Natural killer cell treated with Interleukin-12 subunit alpha and Interleukin-12 subunit beta and Interleukin-15 and Interleukin-18, amount 100 ng/mL, for 72 hours (primary cell): ENCODE results near the gene CELF2. TPM values are rescaled to one million over a fixed set of nuclear protein-coding genes. Genes with fewer than 3 reads are reported as not detected.

Experiments used
- ATAC-seq, 2 donors: fragments of 150-1000 bp; cut with Tn5 transposase in 1 of 2; sonication (Bioruptor Pico), chemical (Tn5 transposase) in 1 of 2; 2 replicates each; pipeline ENCODE4 v1.10.0; 2021
- DNase-seq: peaks from one replicate; pipeline ENCODE4 v3.0.0; 2022; ENCODE audit warnings: low spot score
- H3K27ac Mint-ChIP-seq, 2 donors: 1 replicate in 1 of 2; 2 replicates in 1 of 2; pipeline ENCODE4 v1.8.0; 2022; ENCODE audit warnings: mixed read lengths in 2 of 2, mild to moderate bottlenecking in 1 of 2, moderate library complexity in 1 of 2
- H3K27me3 Mint-ChIP-seq, 2 donors: 1 replicate in 1 of 2; 2 replicates in 1 of 2; pipeline ENCODE4 v1.8.0; 2022; ENCODE audit warnings: mixed read lengths in 2 of 2
- H3K36me3 Mint-ChIP-seq: one replicate; pipeline ENCODE4 v1.8.0; 2022; ENCODE audit warnings: mixed read lengths
- H3K4me1 Mint-ChIP-seq, 2 donors: 1 replicate in 1 of 2; 2 replicates in 1 of 2; pipeline ENCODE4 v1.8.0; 2022; ENCODE audit warnings: low read depth in 2 of 2, mixed read lengths in 2 of 2, mild to moderate bottlenecking in 1 of 2
- H3K4me3 Mint-ChIP-seq: one replicate; pipeline ENCODE4 v1.8.0; 2022; ENCODE audit warnings: mixed read lengths
- H3K9me3 Mint-ChIP-seq: 2 replicates; pipeline ENCODE4 v1.8.0; 2022; ENCODE audit warnings: mixed read lengths
- total RNA-seq, 2 donors: library from RNA; stranded (reverse); gene quantifications; one replicate each; pipeline ENCODE4 v1.2.3, GENCODE V29; 2022

Gene CELF2
- total RNA-seq, 2 donors from 2014 or later, result 185 to 208 TPM

DNA sequence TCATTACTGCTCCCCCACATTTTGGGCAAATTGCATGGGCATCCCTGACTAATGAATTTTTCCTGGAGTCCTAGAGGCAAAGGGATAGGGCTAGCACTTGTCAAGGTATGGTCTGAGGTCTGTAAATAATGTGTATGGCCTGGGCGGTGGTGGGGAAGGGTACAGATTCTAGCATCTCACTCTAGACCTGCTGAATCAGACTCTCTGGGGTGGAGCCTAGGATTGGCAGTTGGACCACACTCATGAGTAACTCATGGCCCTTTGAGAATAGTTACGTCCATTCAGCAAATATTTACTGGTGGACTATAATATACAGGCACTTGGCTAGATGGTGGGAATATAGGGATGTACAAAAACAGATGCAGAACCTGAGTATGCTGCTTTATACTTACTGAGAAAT, 118.0 kb downstream of the CELF2 start:
- no peak overlapping the region for H3K4me3 Mint-ChIP-seq
- no peaks in the 10 kb centered on the region for H3K4me1 Mint-ChIP-seq
- no peak for DNase-seq
- no peaks in the 10 kb centered on the region for H3K27me3 Mint-ChIP-seq
- H3K9me3 Mint-ChIP-seq, result no peaks in the 10 kb centered on the region
- H3K36me3 Mint-ChIP-seq, result no peaks in the 10 kb centered on the region
- no peak for ATAC-seq
- H3K27ac Mint-ChIP-seq, result no peak overlapping the region

DNA sequence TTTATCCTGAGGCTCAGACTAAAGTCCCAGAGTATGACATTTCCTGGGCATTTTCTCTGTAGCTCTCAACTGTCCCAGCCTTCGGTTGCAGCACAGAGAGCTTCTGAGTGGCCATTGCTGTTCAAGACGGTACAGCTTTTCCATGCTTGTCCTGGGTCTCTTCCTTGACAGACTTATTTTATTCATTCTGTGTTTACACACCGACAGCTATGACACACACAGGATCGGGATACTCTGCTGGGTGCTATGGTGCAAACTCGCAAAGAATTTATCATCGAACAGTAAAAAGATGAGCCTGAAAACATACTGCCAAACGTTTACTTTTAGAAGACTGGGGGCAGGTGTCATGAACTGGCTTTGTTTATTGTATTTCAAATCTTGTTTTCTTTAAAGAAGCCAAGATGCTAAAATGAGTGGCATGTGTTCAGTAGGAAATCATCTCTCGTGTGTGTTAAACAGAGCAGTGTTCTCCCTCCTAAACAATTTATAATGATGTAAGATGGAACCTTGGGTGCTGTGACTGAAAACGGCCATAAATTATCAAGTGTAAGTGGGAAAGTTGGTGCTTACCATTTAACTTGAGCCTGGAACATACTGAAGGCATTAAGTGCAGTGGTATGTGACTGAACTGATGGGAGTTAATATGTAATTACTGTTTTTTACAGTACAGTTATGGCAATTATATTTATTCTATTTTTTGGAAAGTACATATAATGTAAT, 120.8 kb downstream of the CELF2 start:
- H3K36me3 Mint-ChIP-seq, result no peaks in the 10 kb centered on the region
- no peak overlapping the region for H3K27ac Mint-ChIP-seq
- DNase-seq, result no peak
- peaks cover 24 to 25% of the 10 kb centered on the region in 2 donors for H3K4me1 Mint-ChIP-seq
- H3K9me3 Mint-ChIP-seq, result no peaks in the 10 kb centered on the region
- H3K4me3 Mint-ChIP-seq, result no peak overlapping the region
- ATAC-seq, result no peak
- H3K27me3 Mint-ChIP-seq, result no peaks in the 10 kb centered on the region

DNA sequence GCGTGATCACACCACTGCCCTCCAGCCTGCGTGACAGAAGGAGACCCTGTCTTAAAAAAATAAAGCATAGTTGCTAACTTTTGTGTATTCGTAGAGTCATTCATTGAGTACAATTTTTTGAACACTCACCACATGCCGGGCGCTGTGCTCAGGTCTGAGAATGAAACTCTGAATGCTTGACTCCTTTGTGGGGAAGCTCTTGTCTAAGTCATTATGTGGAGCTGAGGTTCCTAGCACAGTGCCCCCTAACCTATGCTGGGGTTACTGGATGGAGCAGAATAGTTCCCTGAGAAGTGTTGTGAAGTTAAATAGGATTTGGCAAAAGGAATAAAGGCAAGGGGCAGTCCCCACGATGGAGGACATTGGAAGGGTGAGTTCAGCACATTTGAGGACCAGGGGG, 123.3 kb downstream of the CELF2 start:
- Mint-ChIP-seq H3K4me3 (no peak overlapping the region), H3K9me3 (no peaks in the 10 kb centered on the region), H3K27me3 (no peaks in the 10 kb centered on the region), H3K27ac (peak overlapping the region; percentile 76 to 94), H3K36me3 (no peaks in the 10 kb centered on the region), H3K4me1 (peaks cover 41 to 44% of the 10 kb centered on the region in 2 donors)
- DNase-seq (no peak), ATAC-seq (no peak)

DNA sequence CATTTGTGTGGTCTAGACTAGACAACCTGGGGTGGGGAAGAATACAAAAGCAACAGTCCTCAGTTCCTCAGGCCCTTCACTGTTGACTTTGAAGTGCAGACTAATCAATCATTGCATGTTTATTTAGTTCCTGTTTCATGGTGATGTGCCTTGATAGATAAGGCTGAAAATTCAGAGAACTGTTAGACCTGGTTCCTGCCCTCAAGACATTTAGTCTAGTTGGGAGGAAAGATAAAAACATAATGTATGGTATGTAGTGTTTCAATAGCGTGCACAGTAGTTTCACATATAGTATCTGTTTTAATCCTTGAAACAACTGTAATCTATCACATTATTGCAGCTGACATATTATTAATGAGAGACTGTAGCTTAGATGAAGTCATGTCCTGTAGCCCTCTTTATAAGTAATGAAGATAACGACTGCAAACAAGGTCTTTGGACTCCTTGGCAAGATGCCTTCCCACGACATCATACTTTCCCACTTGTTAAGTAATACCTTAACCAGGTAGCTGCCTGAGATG, 124.0 kb downstream of the CELF2 start:
- Mint-ChIP-seq H3K9me3 (no peaks in the 10 kb centered on the region), H3K4me3 (peak overlapping the region; percentile 56), H3K27ac (peak overlapping the region; percentile 76 to 94), H3K4me1 (peaks cover 47 to 50% of the 10 kb centered on the region in 2 donors), H3K27me3 (no peaks in the 10 kb centered on the region), H3K36me3 (no peaks in the 10 kb centered on the region)
- no peak for ATAC-seq
- no peak for DNase-seq

DNA sequence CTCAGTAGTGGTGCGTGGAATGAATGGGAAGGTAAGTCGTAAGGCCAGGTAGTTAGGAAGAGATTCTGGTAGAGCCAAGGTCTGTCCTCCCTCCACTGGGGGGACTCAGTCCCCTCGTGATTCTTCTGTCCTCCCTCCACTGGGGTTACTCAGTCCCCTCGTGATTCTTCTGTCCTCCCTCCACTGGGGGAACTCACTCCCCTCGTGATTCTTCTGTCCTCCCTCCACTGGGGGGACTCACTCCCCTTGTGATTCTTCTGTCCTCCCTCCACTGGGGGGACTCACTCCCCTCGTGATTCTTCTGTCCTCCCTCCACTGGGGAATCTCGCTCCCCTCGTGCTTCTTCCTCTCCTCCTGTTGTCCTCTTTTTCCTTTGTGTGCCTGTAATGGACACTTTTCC, 125.1 kb downstream of the CELF2 start:
- DNase-seq, result no peak
- Mint-ChIP-seq H3K9me3 (no peaks in the 10 kb centered on the region), H3K27me3 (no peaks in the 10 kb centered on the region), H3K4me3 (peak overlapping the region; percentile 45), H3K36me3 (no peaks in the 10 kb centered on the region), H3K4me1 (peaks cover 58 to 62% of the 10 kb centered on the region in 2 donors), H3K27ac (peak overlapping the region; percentile 88 to 94)
- no peak for ATAC-seq

DNA sequence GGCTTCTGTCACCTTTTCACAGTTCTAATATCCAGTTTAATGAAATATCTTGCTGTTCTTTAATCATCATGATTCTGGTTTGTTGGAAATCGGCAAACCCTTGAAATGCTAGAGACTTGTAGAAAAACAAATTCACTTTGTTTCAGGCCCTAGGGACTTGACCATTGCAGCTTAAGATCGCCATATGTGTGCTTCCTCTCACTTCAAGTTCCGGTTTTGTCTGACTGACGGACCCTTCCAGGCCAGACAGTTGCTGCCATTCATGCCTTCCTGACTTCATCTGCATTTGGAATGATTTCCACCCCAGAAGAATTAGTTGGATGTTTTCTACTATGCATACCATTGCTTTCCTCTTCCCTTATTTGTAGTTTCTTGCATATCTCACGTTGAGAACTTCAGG, 125.6 kb downstream of the CELF2 start:
- Mint-ChIP-seq H3K9me3 (no peaks in the 10 kb centered on the region), H3K27ac (peak overlapping the region; percentile 88 to 94), H3K27me3 (no peaks in the 10 kb centered on the region), H3K4me3 (peak overlapping the region; percentile 45), H3K4me1 (peaks cover 63 to 66% of the 10 kb centered on the region in 2 donors), H3K36me3 (no peaks in the 10 kb centered on the region)
- no peak for DNase-seq
- ATAC-seq, result no peak

DNA sequence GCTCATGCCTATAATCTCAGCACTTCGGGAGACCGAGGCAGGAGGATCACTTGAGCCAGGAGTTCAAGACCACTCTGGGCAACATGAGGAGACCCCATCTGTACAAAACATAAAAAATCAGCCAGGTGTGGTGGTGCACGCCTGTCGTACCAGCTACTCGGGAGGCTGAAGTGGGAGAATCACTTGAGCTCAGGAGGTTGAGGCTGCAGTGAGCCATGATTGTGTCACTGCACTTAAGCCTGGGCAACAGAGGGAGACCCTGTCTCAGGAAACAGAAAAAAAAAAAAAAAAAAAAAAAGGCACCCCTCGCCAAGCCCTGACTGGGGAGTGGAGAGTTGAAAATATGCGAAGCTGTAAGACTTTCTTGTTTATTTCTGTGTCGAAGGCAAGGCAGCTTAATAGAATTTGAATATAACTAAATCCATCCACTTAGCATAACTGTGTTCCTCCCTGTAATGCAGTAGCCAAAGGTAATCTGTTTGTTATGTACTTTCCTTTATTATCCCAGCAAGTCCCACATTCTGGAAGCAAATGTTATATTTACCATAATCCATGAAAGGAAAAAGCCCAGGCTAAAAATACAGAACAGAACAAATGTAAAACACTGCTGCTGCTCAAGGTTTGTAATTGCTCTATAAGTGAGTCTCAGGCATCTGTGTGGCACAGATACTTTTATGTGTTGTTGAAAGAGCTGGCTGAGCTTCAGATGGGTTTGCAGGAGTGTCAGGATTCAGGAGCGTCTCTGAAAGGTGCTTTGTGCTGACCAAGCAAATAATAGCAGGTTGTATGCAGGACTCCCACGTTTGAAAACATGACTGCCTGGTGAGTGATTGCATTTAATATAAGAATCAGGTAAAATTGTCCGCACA, 127.2 kb downstream of the CELF2 start:
- Mint-ChIP-seq H3K9me3 (no peaks in the 10 kb centered on the region), H3K27ac (peak overlapping the region; percentile 88 to 94), H3K4me1 (peaks cover 77 to 83% of the 10 kb centered on the region in 2 donors), H3K36me3 (no peaks in the 10 kb centered on the region), H3K4me3 (peak overlapping the region; percentile 79), H3K27me3 (no peaks in the 10 kb centered on the region)
- ATAC-seq (peak in 1 of 2 donors; percentile 41), DNase-seq (no peak)

DNA sequence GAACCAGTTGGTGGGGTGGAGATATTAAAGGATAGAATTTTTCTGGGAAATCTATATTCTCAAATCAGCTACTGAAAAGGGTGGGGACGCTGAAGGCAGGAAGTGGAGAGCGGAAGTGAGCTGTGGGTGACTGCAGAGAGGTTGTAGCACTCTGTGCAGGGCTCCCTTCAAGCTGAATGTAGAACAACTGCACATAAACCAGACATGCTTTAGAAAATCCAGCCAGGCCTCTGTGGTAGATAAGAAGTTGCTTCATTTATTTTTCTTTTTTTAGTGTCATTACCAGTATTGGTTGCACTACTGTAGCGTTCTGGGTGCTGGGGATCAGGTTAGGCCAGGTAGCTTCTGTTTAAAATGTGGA, 127.8 kb downstream of the CELF2 start:
- ATAC-seq (peak; percentile 80 to 84), DNase-seq (peak; percentile 81)
- Mint-ChIP-seq H3K36me3 (no peaks in the 10 kb centered on the region), H3K27me3 (no peaks in the 10 kb centered on the region), H3K27ac (peak overlapping the region; percentile 88 to 94), H3K4me1 (peaks cover 83 to 89% of the 10 kb centered on the region in 2 donors), H3K9me3 (no peaks in the 10 kb centered on the region), H3K4me3 (peak overlapping the region; percentile 79)

DNA sequence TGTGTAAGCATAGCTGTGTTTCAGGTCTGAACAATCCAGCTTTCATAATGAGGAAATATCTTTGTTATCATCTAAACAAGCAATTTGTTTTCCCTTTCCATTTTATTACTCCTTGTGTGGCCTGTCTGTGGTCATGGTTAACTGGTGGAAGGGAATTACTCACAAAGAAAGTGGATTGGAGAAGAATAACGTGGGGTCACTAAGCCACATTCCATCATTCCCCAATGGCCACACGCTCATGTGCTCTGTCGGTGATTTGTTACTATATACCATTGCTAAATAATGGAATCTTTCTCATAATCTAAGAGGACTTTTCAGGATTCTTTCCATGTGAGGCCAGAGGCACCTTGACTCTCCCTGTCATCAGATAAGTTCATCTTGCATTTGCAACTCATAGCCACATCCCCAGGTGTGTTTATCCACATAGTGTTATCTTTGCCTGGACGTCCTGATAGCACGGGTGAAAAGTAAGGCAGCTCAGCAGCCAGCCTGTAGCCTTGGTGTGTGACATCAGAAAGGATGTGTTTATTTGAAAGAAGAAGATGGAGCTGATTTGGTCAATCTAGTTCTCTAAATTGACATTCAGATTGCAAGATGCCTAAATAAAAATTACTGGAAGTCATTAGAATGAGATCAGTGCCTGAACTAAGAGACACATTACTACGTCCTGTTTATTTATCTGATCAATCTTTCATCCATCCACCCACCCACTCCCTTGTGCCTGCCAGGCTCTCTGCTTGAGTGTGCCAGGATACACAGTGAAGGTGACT, 128.9 kb downstream of the CELF2 start:
- no peak for DNase-seq
- H3K36me3 Mint-ChIP-seq, result no peaks in the 10 kb centered on the region

DNA sequence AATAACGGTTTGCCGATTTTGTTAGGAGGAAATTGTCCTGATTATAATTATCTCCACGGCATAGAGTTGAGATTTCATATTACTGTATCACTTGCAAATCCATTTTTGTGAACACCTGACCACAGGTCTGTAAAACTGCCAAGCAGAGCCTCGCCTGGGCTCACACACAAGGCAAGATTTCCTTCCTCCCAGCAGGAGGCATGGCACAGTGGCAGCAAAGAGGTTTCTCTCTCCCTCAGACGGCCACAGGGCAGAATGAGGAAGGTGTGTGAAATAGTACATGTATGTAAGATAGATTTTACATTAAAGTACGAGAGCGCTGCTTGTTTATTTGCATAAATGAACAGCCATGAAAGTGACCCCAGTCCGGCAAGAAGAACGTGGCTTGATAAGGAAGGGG, 130.1 kb downstream of the CELF2 start:
- H3K4me1 Mint-ChIP-seq, result peaks cover 82 to 94% of the 10 kb centered on the region in 2 donors
- no peaks in the 10 kb centered on the region for H3K36me3 Mint-ChIP-seq
- peak overlapping the region; percentile 88 to 94 for H3K27ac Mint-ChIP-seq
- ATAC-seq, result peak in 1 of 2 donors; percentile 47
- no peak for DNase-seq
- H3K9me3 Mint-ChIP-seq, result no peaks in the 10 kb centered on the region
- H3K4me3 Mint-ChIP-seq, result peak overlapping the region; percentile 79
- H3K27me3 Mint-ChIP-seq, result no peaks in the 10 kb centered on the region

More for the DNA sequence above, 128.9 kb downstream of the CELF2 start:
- ATAC-seq, result no peak
- Mint-ChIP-seq H3K4me3 (peak overlapping the region; percentile 79), H3K27ac (peak overlapping the region; percentile 88 to 94), H3K4me1 (peaks cover 86 to 92% of the 10 kb centered on the region in 2 donors), H3K9me3 (no peaks in the 10 kb centered on the region), H3K27me3 (no peaks in the 10 kb centered on the region)

DNA sequence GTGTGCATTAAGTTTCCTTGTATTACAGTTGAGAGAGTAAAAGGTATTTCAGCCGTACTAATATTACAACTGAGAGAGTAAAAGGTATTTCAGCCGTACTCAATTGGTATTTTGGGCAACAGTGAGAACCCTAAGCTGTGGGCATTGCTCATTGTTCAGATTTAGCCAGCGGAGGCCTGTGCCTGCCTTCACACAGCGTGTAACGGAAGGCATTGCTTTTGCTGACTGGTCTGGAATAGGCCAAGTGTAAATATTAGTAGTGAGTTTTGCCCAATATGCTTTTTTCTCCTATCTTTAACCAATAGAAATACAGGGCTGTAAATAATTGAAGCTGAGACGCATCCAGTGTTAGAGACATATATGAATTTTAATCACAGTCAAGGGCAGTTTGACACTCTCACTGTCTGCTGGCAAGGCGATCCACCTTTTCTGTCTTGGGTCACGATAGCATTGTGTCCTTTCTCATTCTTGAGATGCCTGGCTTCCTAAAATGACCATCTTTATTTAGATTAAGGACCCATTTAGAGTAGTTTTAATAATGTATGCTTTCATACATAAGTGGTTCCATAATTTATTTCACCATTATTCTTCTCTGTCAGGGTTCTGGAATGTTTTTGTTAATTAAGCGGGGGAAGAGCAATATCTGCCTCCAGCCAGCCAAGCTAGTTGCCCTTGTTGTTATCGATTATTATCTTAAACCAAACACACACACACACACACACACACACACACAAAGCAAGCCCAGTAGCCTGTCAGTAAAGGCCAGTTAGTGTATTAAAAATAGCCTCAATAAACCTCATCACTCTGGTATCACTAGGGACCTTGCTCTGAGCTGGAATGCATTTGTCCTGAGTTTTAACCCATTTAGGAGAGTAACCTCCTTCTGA, 130.7 kb downstream of the CELF2 start:
- peaks cover 78 to 87% of the 10 kb centered on the region in 2 donors for H3K4me1 Mint-ChIP-seq
- no peaks in the 10 kb centered on the region for H3K9me3 Mint-ChIP-seq
- peak overlapping the region; percentile 88 to 94 for H3K27ac Mint-ChIP-seq
- ATAC-seq (peak in 1 of 2 donors; percentile 41), DNase-seq (no peak)
- no peaks in the 10 kb centered on the region for H3K36me3 Mint-ChIP-seq
- H3K4me3 Mint-ChIP-seq, result peak overlapping the region; percentile 79
- H3K27me3 Mint-ChIP-seq, result no peaks in the 10 kb centered on the region

DNA sequence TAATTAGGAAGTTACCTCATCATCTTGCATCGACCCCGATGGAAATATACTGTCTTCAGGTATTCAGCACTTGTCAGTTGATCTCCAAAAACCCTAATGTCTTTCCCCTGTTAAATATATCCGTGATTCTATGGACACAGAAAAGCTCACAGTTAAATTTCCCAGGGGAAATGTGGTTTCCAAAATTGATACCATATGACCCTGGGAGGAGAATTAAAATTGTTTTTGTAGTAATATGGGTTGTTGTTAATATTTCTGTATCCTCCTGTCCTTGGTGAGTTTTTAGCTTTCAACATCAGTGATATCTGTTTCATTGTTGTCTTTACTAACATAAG, 132.1 kb downstream of the CELF2 start:
- peak overlapping the region; percentile 79 for H3K4me3 Mint-ChIP-seq
- H3K9me3 Mint-ChIP-seq, result no peaks in the 10 kb centered on the region
- DNase-seq (no peak), ATAC-seq (no peak)
- H3K4me1 Mint-ChIP-seq, result peaks cover 83 to 89% of the 10 kb centered on the region in 2 donors
- H3K27me3 Mint-ChIP-seq, result no peaks in the 10 kb centered on the region
- peak overlapping the region; percentile 88 to 94 for H3K27ac Mint-ChIP-seq
- H3K36me3 Mint-ChIP-seq, result no peaks in the 10 kb centered on the region
